ENCODE data around the gene ANO1.

The ANO1 gene

GRCh38 chr11:70103256-70103975, 25.3 kb downstream of the ANO1 start:
- TF ChIP-seq ZNF70 (CRISPR knock-in tag; IDR thresholded peaks at IDR 0.05) (no peak), TOX (CRISPR knock-in tag; IDR thresholded peaks at IDR 0.05; ENCODE audit: borderline replicate concordance) (no peak), GLIS3 (CRISPR knock-in tag; IDR thresholded peaks at IDR 0.05) (no peak), OSR1 (CRISPR knock-in tag; IDR thresholded peaks at IDR 0.05) (no peak), SNAI2 (CRISPR knock-in tag; IDR thresholded peaks at IDR 0.05) (no peak), CSRNP3 (CRISPR knock-in tag; IDR thresholded peaks at IDR 0.05) (no peak), CREB5 (CRISPR knock-in tag; IDR thresholded peaks at IDR 0.05; ENCODE audit: low read depth) (no peak), ZFP30 (CRISPR knock-in tag; IDR thresholded peaks at IDR 0.05) (no peak), ZNF565 (CRISPR knock-in tag; conservative IDR thresholded peaks at IDR 0.05; ENCODE audit: low read depth) (no peak), POU6F1 (CRISPR knock-in tag; IDR thresholded peaks at IDR 0.05; ENCODE audit: borderline replicate concordance, low read depth) (no peak), ESRRG (CRISPR knock-in tag; IDR thresholded peaks at IDR 0.05) (no peak)

GRCh38 chr11:70104419-70104818, 26.3 kb downstream of the ANO1 start:
- TF ChIP-seq ISL1 (CRISPR knock-in tag; IDR thresholded peaks at IDR 0.05) (no peak), ZNF565 (CRISPR knock-in tag; conservative IDR thresholded peaks at IDR 0.05; ENCODE audit: low read depth) (no peak), SNAI2 (CRISPR knock-in tag; IDR thresholded peaks at IDR 0.05) (no peak), OSR1 (CRISPR knock-in tag; IDR thresholded peaks at IDR 0.05) (no peak), BACH2 (CRISPR knock-in tag; IDR thresholded peaks at IDR 0.05; ENCODE audit: borderline replicate concordance) (no peak), ZFP30 (CRISPR knock-in tag; IDR thresholded peaks at IDR 0.05) (no peak), TOX (CRISPR knock-in tag; IDR thresholded peaks at IDR 0.05; ENCODE audit: borderline replicate concordance) (no peak), ZNF70 (CRISPR knock-in tag; IDR thresholded peaks at IDR 0.05) (no peak)
- ATAC-seq, result no peak

More at GRCh38 chr11:70103256-70103975, 25.3 kb downstream of the ANO1 start:
- ATAC-seq, result no peak

- ATAC-seq, result no peak
- TF ChIP-seq PATZ1 (CRISPR knock-in tag; IDR thresholded peaks at IDR 0.05; ENCODE audit: borderline replicate concordance), result no peak
- TF ChIP-seq ZFP30 (CRISPR knock-in tag; IDR thresholded peaks at IDR 0.05), result no peak
- no peak for TF ChIP-seq ZC3H10 (CRISPR knock-in tag; IDR thresholded peaks at IDR 0.05)
- no peak for TF ChIP-seq CREB5 (CRISPR knock-in tag; IDR thresholded peaks at IDR 0.05; ENCODE audit: low read depth)
- no peak for TF ChIP-seq ZNF565 (CRISPR knock-in tag; conservative IDR thresholded peaks at IDR 0.05; ENCODE audit: low read depth)
- no peak for TF ChIP-seq ZNF70 (CRISPR knock-in tag; IDR thresholded peaks at IDR 0.05)
- TF ChIP-seq PPARA (CRISPR knock-in tag; IDR thresholded peaks at IDR 0.05; ENCODE audit: borderline replicate concordance), result no peak
- TF ChIP-seq CSDC2 (CRISPR knock-in tag; IDR thresholded peaks at IDR 0.05), result no peak
- no peak for TF ChIP-seq ARNTL (CRISPR knock-in tag; IDR thresholded peaks at IDR 0.05; ENCODE audit: borderline replicate concordance, low read depth)
- no peak for TF ChIP-seq GLIS3 (CRISPR knock-in tag; IDR thresholded peaks at IDR 0.05)
- TF ChIP-seq RARB (CRISPR knock-in tag; IDR thresholded peaks at IDR 0.05), result no peak
- no peak for TF ChIP-seq CSRNP3 (CRISPR knock-in tag; IDR thresholded peaks at IDR 0.05)
- TF ChIP-seq ESRRG (CRISPR knock-in tag; IDR thresholded peaks at IDR 0.05), result no peak
- no peak for TF ChIP-seq OSR1 (CRISPR knock-in tag; IDR thresholded peaks at IDR 0.05)
- no peak for TF ChIP-seq POU6F1 (CRISPR knock-in tag; IDR thresholded peaks at IDR 0.05; ENCODE audit: borderline replicate concordance, low read depth)
- no peak for TF ChIP-seq ZNF8 (CRISPR knock-in tag; IDR thresholded peaks at IDR 0.05)
- no peak for TF ChIP-seq SNAI2 (CRISPR knock-in tag; IDR thresholded peaks at IDR 0.05)
- TF ChIP-seq TCF4 (CRISPR knock-in tag; IDR thresholded peaks at IDR 0.05; ENCODE audit: borderline replicate concordance), result no peak
- no peak for TF ChIP-seq TOX (CRISPR knock-in tag; IDR thresholded peaks at IDR 0.05; ENCODE audit: borderline replicate concordance)
Measured at GRCh38 chr11:70104961-70105360, 26.8 kb downstream of the ANO1 start.

All from SK-N-SH treated with all-trans-retinoic acid at 6 μM for 48 hours (cell line).